Tracheal epithelial cell (primary cell): ENCODE results near the gene KIR2DL1. TPM values are rescaled to one million over a fixed set of nuclear protein-coding genes. Genes with fewer than 3 reads are reported as not detected.

Source experiments
- total RNA-seq: library from RNA; depleted of rRNA; stranded (reverse); fragments of >200 nt; gene quantifications from 2 replicates; pipeline ENCODE4 v1.2.1, GENCODE V29; 2014

The KIR2DL1 gene
- not detected in 2 replicates for total RNA-seq

GRCh38 chr19:54769646-54770045, at the start of gene KIR2DL1:
KIR2DL1 (plus strand) TSS chr19:54769793; CDS start chr19:54769851, 58 bp downstream.

GRCh38 chr19:54724142-54724541, 45.5 kb upstream of the KIR2DL1 start, which contains the start of gene KIR3DL3:
KIR3DL3 (plus strand) TSS chr19:54724442; CDS start chr19:54724497, 55 bp downstream.

DNA sequence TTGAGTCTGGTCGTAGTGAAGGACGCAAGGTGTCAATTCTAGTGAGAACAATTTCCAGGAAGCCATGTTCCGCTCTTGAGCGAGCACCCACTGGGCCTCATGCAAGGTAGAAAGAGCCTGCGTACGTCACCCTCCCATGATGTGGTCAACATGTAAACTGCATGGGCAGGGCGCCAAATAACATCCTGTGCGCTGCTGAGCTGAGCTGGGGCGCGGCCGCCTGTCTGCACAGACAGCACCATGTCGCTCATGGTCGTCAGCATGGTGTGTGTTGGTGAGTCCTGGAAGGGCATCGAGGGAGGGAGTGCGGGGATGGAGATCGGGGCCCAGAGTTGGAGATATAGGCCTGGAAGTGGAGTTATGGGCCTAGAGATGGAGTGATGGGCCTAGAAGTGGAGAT, 31.3 kb upstream of the KIR2DL1 start, which contains the start of gene KIR2DL3:
Gene KIR2DL3, plus strand, starts transcription at position 208 of the 400 bp plus-strand sequence. Its CDS starts 33 bp downstream, at position 241.

DNA sequence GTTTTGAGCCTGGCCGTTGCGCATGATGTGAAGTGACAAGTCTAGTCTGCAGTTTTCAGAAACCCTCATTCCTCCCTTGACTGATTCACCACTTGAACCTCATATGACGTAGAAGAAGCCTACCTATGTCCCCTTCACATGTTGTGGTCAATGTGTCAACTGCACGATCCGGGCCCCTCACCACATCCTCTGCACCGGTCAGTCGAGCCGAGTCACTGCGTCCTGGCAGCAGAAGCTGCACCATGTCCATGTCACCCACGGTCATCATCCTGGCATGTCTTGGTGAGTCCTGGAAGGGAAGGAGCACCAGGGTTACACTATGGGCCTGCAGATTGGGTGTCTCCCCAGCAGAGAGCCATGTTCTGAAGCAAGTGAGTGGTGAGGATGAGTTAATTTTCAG, 33.8 kb downstream of the KIR2DL1 start, which contains the start of gene KIR2DL4:
Gene KIR2DL4, plus strand, starts transcription at position 201 of the 400 bp plus-strand sequence. Its CDS starts 42 bp downstream, at position 243.

DNA sequence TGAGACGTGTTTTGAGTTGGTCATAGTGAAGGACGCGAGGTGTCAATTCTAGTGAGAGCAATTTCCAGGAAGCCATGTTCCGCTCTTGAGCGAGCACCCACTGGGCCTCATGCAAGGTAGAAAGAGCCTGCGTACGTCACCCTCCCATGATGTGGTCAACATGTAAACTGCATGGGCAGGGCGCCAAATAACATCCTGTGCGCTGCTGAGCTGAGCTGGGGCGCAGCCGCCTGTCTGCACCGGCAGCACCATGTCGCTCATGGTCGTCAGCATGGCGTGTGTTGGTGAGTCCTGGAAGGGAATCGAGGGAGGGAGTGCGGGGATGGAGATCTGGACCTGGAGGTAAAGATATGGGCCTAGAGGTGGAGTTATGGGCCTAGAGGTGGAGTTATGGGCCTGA, 46.7 kb downstream of the KIR2DL1 start, which contains the start of gene KIR3DL1:
Gene KIR3DL1, plus strand, starts transcription at position 218 of the 400 bp plus-strand sequence.

GRCh38 chr19:54832496-54832895, 62.9 kb downstream of the KIR2DL1 start, which contains the start of gene KIR2DS4:
KIR2DS4 (plus strand) TSS chr19:54832676.

Other genes with a start within 250 kb of the KIR2DL1 start
- not detected in 2 replicates for gene LILRA2, start 196.0 kb upstream of the KIR2DL1 start, total RNA-seq
- gene LILRA1, start 176.2 kb upstream of the KIR2DL1 start, total RNA-seq = not detected in 2 replicates
- not detected in 2 replicates for gene LILRB1, start 139.3 kb upstream of the KIR2DL1 start, total RNA-seq
- under 0.01 TPM in 1 of 2 replicates, not detected in the other for gene LILRB4, start 106.8 kb upstream of the KIR2DL1 start, total RNA-seq
- not detected in 2 replicates for gene KIR3DL3, start 45.4 kb upstream of the KIR2DL1 start, total RNA-seq
- not detected in 2 replicates for gene KIR2DL3, start 31.3 kb upstream of the KIR2DL1 start, total RNA-seq
- not detected in 2 replicates for gene KIR2DL4, start 33.8 kb downstream of the KIR2DL1 start, total RNA-seq
- not detected in 2 replicates for gene KIR3DL1, start 46.7 kb downstream of the KIR2DL1 start, total RNA-seq
- gene KIR2DS4, start 62.9 kb downstream of the KIR2DL1 start, total RNA-seq = not detected in 2 replicates
- not detected in 2 replicates for gene KIR3DL2, start 80.7 kb downstream of the KIR2DL1 start, total RNA-seq
- gene FCAR, start 104.4 kb downstream of the KIR2DL1 start, total RNA-seq = not detected in 2 replicates
- not detected in 2 replicates for gene NCR1, start 136.4 kb downstream of the KIR2DL1 start, total RNA-seq
- not detected in 2 replicates for gene NLRP7, start 177.7 kb downstream of the KIR2DL1 start, total RNA-seq
- gene NLRP2, start 196.6 kb downstream of the KIR2DL1 start, total RNA-seq = 14.3 and 23.1 TPM in 2 replicates